GM18861 (cell line): ENCODE results near the gene TRIM21.
"Not testable (repeated sequence)": the region's sequence is repeated elsewhere in the genome, so short reads cannot be mapped to it uniquely, and the experiment has no call there.

Source experiments
- ATAC-seq: cut with Tn5 transposase; IDR thresholded peaks from one replicate; pipeline ENCODE4 v1.9.1; 2021; ENCODE audit not compliant: unreplicated experiment

The TRIM21 gene

DNA sequence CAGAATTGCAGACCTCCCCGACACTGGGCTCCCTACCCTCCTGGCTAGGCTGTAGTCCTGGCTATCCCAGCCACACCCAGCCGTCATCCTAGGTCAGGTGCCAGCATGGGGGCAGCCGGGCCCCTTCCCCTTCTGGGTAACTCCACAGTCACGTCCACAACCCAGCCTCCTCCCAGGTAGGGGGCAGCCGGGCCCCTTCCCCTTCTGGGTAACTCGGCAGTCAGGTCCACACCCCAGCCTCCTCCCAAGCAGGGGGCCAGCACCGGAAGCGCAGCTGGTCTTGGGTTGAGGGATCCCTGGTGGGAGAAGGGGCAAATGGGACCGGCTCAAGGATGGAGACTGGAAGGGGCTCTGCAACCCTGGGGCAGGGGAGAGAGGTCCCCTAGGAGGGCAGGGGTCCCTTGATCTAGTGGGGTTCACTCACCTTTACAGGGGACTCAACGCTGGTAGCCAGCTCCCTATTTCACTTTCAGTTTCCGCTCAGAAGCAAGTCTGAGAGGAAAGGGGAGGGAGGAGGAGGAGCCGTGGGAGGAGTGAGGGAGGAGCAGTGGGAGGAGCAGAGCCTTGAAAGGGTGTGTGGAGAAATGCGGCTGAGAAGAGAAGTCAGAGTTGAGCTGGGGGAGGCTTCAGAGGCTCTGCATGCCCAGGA lies at the start of gene TRIM21:
TSS of gene TRIM21 (minus strand) at position 494 of the 649 bp plus-strand sequence. CDS start 3,293 bp downstream, outside the sequence.
- peak; percentile 98 for ATAC-seq

DNA sequence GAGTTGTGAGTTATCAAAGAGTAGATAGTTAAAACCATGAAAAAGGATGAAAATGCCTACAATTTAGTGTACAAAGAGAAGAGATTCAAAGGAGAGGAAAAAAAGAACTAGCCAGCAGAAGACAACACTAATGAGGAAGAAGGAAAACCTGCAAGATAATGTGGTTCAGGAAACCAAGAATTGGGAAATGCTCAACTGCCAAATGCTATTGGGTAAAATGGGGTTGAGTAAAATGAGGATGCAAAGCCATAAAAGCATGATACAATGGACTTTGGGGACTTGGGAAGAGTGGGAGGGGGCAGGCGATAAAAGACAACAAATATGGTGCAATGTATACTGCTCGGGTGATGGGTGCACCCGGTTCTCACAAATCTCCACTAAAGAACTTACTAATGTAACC lies 48.0 kb upstream of the TRIM21 start:
- no peak for ATAC-seq

DNA sequence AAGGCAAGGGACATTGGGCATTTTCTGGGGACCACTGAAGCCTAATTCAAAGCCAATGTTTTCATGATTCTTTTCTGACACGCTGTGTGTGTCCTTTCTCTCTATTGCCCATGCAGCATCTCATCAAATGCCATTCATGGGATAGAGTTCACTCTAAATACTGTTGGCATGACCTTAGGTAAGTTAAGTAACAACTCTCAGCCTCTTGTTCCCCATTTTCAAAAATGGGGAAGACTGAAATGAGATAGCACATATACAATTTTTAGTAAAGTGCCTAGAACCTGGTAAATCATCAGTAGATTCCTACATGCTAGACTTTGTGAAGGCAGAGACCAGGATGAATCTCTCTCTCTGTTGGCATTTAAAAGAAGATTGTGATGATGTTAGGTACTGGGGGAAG lies 42.9 kb upstream of the TRIM21 start:
- no peak for ATAC-seq

DNA sequence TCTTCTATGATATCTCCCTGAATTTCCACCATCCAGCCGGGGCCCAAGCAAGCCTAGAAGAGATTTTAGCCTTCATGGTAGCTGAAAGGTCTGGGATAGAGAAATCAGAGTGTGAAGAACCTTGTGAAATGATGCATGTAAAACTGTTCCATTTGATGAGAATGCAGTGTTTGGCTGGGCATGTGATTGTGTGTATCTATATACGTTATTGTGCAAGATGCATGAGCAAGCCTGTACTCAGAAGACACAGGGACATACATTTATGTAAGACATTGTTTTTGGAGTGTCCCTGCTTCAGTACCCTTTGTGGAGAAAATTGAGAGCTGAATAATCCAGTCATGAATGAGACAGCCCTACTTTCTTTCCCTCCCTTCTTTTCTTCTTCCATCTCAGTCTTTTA lies 40.4 kb upstream of the TRIM21 start:
- ATAC-seq = no peak

DNA sequence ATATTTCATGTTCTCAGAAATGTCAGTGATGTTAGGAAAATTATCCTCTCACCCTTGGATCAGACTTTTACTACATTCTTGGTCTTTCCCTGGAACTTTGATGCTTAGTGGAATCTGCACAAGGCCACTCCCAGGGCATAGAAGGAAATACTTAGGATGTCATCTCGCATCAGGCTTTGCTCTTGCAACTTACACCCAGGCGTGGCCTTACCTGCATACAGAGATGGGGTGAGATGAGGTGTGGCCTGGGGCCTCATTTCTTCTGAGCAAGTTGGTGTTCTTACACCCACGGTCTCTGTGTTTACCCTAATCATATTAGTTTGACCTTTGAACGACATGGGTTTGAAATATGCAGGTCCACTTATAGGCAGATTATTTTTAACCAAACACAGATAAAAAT lies 36.5 kb upstream of the TRIM21 start:
- ATAC-seq = no peak

DNA sequence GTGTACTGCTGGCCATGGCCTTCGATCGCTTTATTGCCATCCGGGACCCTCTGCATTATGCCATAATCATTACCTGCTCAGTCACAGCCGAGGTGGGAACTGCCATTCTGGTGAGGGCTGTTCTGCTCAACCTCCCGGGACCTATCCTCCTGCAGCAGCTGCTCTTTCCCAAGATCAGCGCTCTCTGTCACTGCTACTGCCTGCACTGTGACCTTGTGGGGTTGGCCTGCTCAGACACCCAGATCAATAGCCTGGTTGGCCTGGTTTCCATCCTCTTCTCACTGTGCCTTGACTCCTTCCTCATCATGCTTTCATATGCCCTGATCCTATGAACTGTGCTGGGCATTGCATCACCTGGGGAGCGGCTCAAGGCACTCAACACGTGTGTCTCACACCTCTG lies 24.9 kb upstream of the TRIM21 start:
- ATAC-seq = no peak

DNA sequence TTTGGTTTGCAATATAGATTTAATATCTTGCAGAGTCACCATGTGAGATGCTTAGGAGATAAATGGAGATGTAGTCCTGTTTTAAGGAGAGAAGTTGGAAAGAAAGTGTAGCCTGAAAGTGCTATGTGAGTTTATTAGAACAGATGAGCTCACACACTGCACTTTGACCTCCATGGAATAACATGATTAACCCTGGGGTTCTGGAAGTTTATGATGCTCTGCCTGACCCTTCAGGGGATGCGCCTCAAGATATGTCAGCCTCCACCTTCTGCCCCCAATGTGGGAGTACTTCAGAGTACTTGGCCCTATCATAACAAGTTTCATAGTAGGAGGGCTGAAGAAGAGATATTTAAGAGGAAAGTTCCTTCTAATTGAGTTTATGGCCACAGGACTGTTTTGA lies 23.3 kb upstream of the TRIM21 start:
- no peak for ATAC-seq

DNA sequence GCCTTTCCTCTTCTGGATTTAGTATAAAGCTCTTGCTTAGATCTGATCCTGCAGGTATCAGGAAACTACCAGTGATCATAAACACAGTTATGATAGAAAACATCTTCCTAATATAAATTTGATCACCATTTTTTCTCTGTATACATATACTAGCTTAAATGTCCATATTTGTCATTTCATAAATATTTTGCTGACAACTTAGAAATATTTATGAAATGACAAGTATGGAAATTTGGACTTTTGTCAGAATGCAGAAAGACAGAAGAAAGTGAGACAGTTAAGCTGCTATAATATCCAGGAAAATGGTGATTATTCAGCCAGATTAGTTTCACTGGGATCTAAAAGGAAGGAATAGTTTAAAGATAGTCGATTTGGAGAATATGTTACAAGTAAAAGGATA lies 22.8 kb upstream of the TRIM21 start:
- no peak for ATAC-seq

DNA sequence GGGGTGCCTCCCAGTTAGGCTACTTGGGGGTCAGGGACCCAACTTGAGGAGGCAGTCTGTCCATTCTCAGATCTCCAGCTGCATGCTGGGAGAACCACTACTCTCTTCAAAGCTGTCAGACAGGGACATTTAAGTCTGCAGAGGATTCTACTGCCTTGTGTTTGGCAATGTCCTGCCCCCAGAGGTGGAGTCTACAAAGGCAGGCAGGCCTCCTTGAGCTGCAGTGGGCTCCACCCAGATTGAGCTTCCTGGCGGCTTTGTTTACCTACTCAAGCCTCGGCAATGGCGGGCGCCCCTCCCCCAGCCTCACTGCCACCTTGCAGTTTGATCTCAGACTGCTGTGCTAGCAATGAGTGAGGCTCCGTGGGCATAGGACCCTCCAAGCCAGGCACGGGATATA lies 12.7 kb upstream of the TRIM21 start:
- ATAC-seq = not testable (repeated sequence)

DNA sequence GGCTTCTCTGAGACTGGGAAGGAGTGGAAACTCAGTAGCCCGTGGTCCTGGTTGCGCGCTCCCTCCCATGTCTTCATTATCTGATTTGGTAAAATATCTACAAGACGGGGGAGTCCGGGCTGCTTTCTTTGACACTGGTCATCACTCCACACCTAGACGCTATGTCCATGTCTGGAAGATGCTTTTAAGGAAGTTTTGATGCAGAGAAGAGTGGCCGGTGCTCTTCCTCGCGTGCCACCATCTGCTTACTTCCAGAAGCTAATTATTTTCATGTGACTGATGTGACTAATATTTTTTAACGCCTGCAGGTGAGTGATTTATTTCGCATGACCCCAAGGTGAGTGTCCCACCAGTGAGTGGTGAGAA lies 339 bp upstream of the TRIM21 start:
- ATAC-seq = no peak

DNA sequence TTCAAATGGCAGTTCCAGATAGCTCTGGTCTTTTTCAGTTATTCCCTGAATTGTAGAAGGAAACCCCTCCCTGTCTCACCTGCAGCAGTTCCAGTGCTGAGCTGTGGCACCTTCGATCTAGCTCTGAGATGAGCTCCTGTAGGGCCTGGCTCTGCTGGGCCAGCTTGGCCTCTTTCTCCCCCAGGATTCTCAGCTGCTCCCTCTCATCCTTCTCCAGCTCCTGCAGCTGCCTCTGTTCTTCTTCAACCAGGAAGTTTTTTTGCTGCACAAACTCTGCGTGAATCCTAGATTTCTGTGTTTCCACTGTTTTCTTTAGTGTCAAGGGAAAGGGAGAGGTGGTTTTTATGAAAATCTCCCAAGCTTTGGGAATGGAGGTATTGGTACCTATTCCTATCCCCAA lies 5.3 kb downstream of the TRIM21 start:
- no peak for ATAC-seq

DNA sequence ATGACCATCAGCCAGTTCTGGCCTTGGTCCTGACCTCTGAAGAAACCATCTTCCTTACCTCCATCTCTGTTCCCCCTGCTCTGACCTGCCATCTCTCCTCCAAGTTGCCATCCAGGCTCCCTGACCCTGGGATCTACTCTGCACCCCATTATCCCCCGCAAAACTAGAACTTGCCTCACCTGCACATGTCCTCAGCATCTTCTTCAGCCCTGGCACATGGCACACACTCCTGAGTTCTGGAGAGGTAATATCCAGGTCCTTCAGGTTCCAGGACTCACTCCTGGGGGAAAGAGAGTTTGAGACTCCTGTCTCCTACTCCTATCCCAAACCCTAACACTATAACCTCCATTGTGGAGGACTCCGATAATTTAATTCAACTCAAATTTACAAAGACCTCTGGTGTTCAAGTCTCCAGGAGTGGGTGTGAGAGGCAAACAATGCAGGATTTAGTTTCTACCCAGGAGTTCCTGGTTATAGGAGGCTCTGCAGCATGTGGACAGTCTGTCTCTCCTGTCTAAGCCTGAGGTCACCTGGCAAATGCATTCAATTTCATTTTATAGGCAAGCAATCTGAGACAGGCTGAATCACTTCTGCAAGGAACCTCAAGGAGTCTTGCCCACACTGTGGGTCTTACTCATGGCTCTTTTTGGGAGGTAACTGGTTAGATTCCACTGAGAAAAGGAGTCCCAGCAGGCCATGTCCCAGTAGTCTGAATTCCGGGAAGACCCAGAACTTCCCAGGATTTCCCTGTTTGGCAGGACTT lies 7.3 kb downstream of the TRIM21 start:
- ATAC-seq = no peak

DNA sequence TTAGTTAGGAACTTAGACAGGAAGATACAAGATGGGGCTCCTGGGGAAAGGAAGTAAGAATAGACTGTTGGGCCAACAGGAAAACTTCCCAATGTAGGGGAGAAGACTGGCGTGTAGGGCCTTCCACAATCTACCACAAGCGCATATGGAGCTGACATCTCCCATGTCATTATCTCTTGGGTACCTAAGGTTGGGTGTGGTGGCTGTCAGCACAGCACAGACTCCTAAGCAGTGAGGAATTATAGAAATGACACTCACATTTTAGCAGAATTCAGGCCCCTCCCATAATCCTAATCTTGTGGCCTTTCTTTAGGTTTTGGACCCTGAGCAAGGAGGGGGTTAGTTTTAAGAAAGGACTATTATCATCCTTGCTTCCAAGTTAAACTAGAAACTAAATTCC lies 11.6 kb downstream of the TRIM21 start:
- ATAC-seq = no peak

DNA sequence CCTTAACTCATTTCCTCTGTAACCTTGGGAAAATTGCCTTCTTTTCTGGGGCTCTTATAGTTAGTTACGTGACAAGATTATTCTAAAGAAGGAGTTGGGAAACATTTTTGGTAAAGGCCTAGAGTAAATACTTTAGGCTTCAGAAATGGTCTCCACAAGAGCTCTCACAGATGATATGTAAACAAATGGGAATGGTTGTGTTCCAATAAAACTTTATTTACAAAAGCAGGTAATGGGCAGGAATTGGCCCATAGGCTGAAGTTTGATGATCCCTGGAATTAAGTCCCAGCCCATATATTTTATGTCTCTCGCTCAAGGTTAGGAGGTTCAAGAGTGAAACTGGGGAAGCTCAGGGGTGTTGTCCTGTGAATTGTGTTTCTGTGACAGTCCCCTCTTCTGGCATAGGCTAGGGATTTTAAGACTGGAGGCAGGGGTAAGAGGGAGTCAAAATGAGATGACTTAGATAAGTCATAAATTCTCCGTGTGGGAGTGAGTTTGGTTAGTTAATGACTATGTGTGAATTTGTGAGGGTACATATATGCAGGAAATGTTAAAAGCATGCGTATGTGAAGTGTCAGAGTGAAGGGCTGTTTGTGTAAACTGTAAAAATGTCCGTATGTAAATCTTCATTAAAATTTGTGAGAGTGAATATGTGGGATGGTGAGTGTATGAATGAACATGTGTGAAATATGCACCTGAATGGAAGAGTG lies 17.9 kb downstream of the TRIM21 start:
- no peak for ATAC-seq

DNA sequence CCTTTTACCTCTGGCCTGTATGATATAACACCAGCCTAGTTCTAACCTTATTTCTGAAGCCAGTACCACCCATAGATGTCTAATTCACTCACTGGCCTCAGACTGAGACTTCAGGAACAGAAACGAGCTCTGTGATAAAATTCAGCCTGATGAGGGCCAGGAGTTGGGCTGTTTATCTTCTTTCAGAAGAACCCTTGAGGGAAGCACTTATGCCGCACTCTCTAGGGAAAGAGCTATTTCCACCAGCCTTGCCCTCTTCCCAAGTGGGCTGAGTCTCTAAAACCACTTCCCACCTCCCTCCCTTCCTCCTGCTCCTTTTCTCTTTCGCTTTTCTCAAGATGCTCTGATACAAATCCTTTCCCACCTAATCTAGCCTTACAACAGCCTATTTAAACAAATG lies 23.3 kb downstream of the TRIM21 start:
- no peak for ATAC-seq

DNA sequence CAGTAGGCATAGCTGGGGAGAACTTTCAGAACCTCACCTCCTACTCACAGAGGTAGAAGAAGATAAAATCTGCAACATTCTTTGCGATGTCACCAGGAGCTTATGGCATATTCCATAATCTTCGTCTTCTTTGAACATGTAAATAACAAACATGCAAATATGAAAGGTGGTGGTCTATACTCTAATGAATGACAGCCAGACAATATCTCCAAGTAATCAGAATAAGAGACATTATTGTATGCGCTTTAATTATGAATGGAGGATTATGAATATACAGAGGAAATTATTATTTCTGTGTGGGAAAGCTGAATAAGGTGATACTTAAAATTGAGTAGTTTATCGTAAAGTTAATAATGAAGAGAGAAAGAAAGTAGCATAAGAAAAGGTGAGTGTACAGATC lies 25.2 kb downstream of the TRIM21 start, which contains the start of gene OR52B4:
TSS of gene OR52B4 (minus strand) at position 101 of the 400 bp plus-strand sequence. CDS start at position 10, 91 bp downstream.
- no peak for ATAC-seq

DNA sequence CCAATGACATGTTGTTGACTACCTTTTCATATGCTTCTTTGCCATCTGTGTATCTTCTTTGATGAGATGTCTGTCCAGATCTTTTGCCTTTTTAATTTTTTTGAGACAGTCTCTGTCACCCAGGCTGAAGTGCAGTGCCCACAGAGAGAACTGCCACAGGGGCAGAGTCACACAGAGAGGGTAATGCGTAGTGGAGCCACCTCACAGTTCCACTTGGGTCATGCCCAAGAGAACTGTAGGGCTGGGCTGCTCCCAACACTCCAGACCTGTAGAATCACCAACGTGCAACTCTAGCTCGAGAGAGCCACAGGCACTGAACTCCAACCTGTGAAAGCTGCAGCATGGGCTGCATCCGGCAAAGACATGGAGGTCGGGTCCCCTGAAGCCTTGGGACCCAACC lies 45.4 kb downstream of the TRIM21 start:
- ATAC-seq = not testable (repeated sequence)

DNA sequence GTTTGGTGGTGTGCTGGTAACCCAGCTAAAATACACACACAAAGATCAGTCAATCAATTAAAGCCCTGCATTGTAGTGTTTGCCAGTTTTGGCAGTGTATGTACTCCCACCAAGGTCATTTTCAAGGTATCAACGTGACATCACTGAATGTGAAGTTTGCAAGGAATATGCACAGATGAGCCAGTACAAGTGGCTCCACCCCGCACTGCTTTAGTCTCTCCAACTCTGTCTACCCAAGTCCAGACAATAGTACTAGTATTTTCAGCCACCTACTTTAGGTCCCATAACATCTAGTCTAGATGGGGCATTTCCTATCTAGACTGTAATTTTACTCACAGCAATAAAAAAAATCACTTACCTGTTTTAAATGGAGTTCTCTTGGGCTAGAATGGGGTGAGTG lies 48.1 kb downstream of the TRIM21 start:
- not testable (repeated sequence) for ATAC-seq
